Caco-2 (cell line): ENCODE measurements around the gene LYPD4. TPM values are rescaled to one million over a fixed set of nuclear protein-coding genes. Genes with fewer than 3 reads are reported as not detected.

Source experiments
- BruUV-seq: library from RNA; stranded (reverse); fragments of 400-500 nt; replicated peaks from 2 replicates; lab custom pipeline; 2021; lab: Mats Ljungman, UMichigan
- CTCF ChIA-PET: fragments of 300-600 bp; sonication (Branson Sonifier 250); formaldehyde crosslinking; loops from one replicate; lab custom pipeline; 2022; ENCODE audit warnings: antibody characterized with exemption; lab: Charles Lee
- POLR2A ChIA-PET: fragments of 300-600 bp; sonication (Branson Sonifier 250); formaldehyde crosslinking; loops from one replicate; lab custom pipeline; 2022; ENCODE audit warnings: antibody characterized with exemption; lab: Charles Lee
- DNase-seq, 2 experiments: peaks; one replicate each; pipeline versions ENCODE4 v3.0.0 to v3.0.0-alpha.2; 2020 to 2022
- H3K27me3 ChIP-seq: replicated peaks from 2 replicates; pipeline ENCODE4 v1.6.0; 2011; ENCODE audit warnings: low read length; ENCODE audit not compliant: control insufficient read depth, insufficient read depth
- H3K36me3 ChIP-seq: 2 replicates; pipeline ENCODE4 v1.5.1; 2011; ENCODE audit warnings: low read length; ENCODE audit not compliant: control insufficient read depth, insufficient read depth
- H3K4me1 ChIP-seq: fragments of 250-450 bp; sonication (Bioruptor Pico); 2 replicates; pipeline ENCODE4 v1.5.1; 2020; ENCODE audit warnings: mild to moderate bottlenecking
- H3K4me3 ChIP-seq: 2 replicates; pipeline ENCODE4 v1.5.1; 2011; ENCODE audit warnings: low read depth, mild to moderate bottlenecking, control low read depth, low read length
- H3K9me3 ChIP-seq: fragments of 250-450 bp; sonication (Bioruptor Pico); 2 replicates; pipeline ENCODE4 v1.5.1; 2020; ENCODE audit warnings: mild to moderate bottlenecking, moderate library complexity
- H3K27ac Mint-ChIP-seq: one replicate; pipeline ENCODE4 v1.8.0; 2022; ENCODE audit warnings: mixed read lengths; ENCODE audit not compliant: unreplicated experiment
- H3K27me3 Mint-ChIP-seq: one replicate; pipeline ENCODE4 v1.8.0; 2022; ENCODE audit warnings: mixed read lengths; ENCODE audit not compliant: insufficient read depth, unreplicated experiment
- H3K36me3 Mint-ChIP-seq: one replicate; pipeline ENCODE4 v1.8.0; 2022; ENCODE audit warnings: mild to moderate bottlenecking, mixed read lengths; ENCODE audit not compliant: insufficient read depth, unreplicated experiment
- H3K4me1 Mint-ChIP-seq: one replicate; pipeline ENCODE4 v1.8.0; 2022; ENCODE audit warnings: low read depth, mixed read lengths; ENCODE audit not compliant: unreplicated experiment
- H3K4me3 Mint-ChIP-seq: one replicate; pipeline ENCODE4 v1.8.0; 2022; ENCODE audit warnings: mild to moderate bottlenecking, moderate library complexity, mixed read lengths; ENCODE audit not compliant: unreplicated experiment
- H3K9me3 Mint-ChIP-seq: one replicate; pipeline ENCODE4 v1.8.0; 2022; ENCODE audit warnings: mixed read lengths; ENCODE audit not compliant: unreplicated experiment
- CTCF ChIP-seq, 2 experiments: fragments of 200-600 bp in 1 of 2; IDR thresholded peaks; 1 replicate in 1 of 2; 2 replicates in 1 of 2; pipeline versions ENCODE4 v1.5.1 to v1.8.0; 2011 to 2022; ENCODE audit warnings: antibody characterized with exemption in 1 of 2, control low read depth in 1 of 2, inconsistent platforms in 1 of 2, low read depth in 1 of 2, low read length in 1 of 2, mild to moderate bottlenecking in 1 of 2, moderate library complexity in 1 of 2; ENCODE audit not compliant: insufficient read depth in 1 of 2, severe bottlenecking in 1 of 2, unreplicated experiment in 1 of 2
- intact Hi-C: fragments of 100-400 bp; cut with micrococcal nuclease; formaldehyde crosslinking; loops from one replicate; pipeline ENCODE4 v1.10.0; 2022; ENCODE audit not compliant: unreplicated experiment
- total RNA-seq: library from RNA; stranded (reverse); gene quantifications from 2 replicates; pipeline ENCODE4 v1.2.3, GENCODE V29; 2022

LYPD4 gene
- total RNA-seq, 1 experiment from 2014 or later = not detected

GRCh38 chr19:41890936-41891335 lies 46.5 kb upstream of the LYPD4 start:
- no peak overlapping the region for H3K4me3 Mint-ChIP-seq
- Histone ChIP-seq H3K36me3 (peaks cover 5% of the 10 kb centered on the region), H3K9me3 (no peaks in the 10 kb centered on the region), H3K27me3 (no peaks in the 10 kb centered on the region), H3K4me1 (peaks cover 25% of the 10 kb centered on the region), H3K4me3 (no peak overlapping the region)
- H3K4me1 Mint-ChIP-seq = peaks cover 31% of the 10 kb centered on the region
- intact Hi-C loops = no loop called here
- H3K27me3 Mint-ChIP-seq = no peaks in the 10 kb centered on the region
- DNase-seq = no peak
- no peak for TF ChIP-seq CTCF (IDR thresholded peaks at IDR 0.05; ENCODE audit: insufficient read depth in 1 of 2, low read depth in 1 of 2, low read length in 1 of 2, severe bottlenecking in 1 of 2, unreplicated experiment in 1 of 2)
- BruUV-seq = no TSS peak
- no peaks in the 10 kb centered on the region for H3K9me3 Mint-ChIP-seq
- CTCF ChIA-PET = interaction anchor here (0.7 kb wide), 1 partner anchor 68 kb away, joined by 3 read pairs; the partner anchor contains the start of gene RABAC1
- POLR2A ChIA-PET = no interaction called here
- no peak overlapping the region for H3K27ac Mint-ChIP-seq
- H3K36me3 Mint-ChIP-seq = peaks cover 19% of the 10 kb centered on the region

GRCh38 chr19:41889896-41890295 lies 45.4 kb upstream of the LYPD4 start:
- Histone ChIP-seq H3K27me3 (no peaks in the 10 kb centered on the region), H3K36me3 (peaks cover 3% of the 10 kb centered on the region), H3K4me1 (peaks cover 28% of the 10 kb centered on the region), H3K4me3 (no peak overlapping the region), H3K9me3 (no peaks in the 10 kb centered on the region)
- Mint-ChIP-seq H3K9me3 (no peaks in the 10 kb centered on the region), H3K27me3 (no peaks in the 10 kb centered on the region), H3K36me3 (peaks cover 13% of the 10 kb centered on the region), H3K4me3 (no peak overlapping the region), H3K4me1 (peaks cover 24% of the 10 kb centered on the region), H3K27ac (no peak overlapping the region)
- POLR2A ChIA-PET = interaction anchor here (0.7 kb wide), 1 partner anchor 33 kb away, joined by 8 read pairs; no protein-coding TSS in a partner anchor
- intact Hi-C loops = no loop called here
- no peak for DNase-seq
- no peak for TF ChIP-seq CTCF (IDR thresholded peaks at IDR 0.05; ENCODE audit: insufficient read depth in 1 of 2, low read depth in 1 of 2, low read length in 1 of 2, severe bottlenecking in 1 of 2, unreplicated experiment in 1 of 2)
- no TSS peak for BruUV-seq
- CTCF ChIA-PET = interaction anchor here (0.6 kb wide), 1 partner anchor 145 kb away, joined by 6 read pairs; no protein-coding TSS in a partner anchor

GRCh38 chr19:41888926-41889325 lies 44.4 kb upstream of the LYPD4 start:
- Histone ChIP-seq H3K36me3 (peaks cover 3% of the 10 kb centered on the region), H3K27me3 (no peaks in the 10 kb centered on the region), H3K9me3 (no peaks in the 10 kb centered on the region), H3K4me1 (peaks cover 24% of the 10 kb centered on the region), H3K4me3 (no peak overlapping the region)
- H3K4me3 Mint-ChIP-seq = no peak overlapping the region
- BruUV-seq = no TSS peak
- intact Hi-C loops = loop anchor here (1.0 kb wide), 1 partner anchor 15 kb away; no protein-coding TSS in a partner anchor
- peak overlapping the region; percentile 47 for H3K27ac Mint-ChIP-seq
- DNase-seq = no peak
- no peaks in the 10 kb centered on the region for H3K9me3 Mint-ChIP-seq
- peaks cover 24% of the 10 kb centered on the region for H3K4me1 Mint-ChIP-seq
- H3K27me3 Mint-ChIP-seq = no peaks in the 10 kb centered on the region
- H3K36me3 Mint-ChIP-seq = peaks cover 18% of the 10 kb centered on the region
- POLR2A ChIA-PET = no interaction called here
- CTCF ChIA-PET = interaction anchor here (1.3 kb wide), 1 partner anchor 49 kb away, joined by 6 read pairs; no protein-coding TSS in a partner anchor
- TF ChIP-seq CTCF (IDR thresholded peaks at IDR 0.05; ENCODE audit: insufficient read depth in 1 of 2, low read depth in 1 of 2, low read length in 1 of 2, severe bottlenecking in 1 of 2, unreplicated experiment in 1 of 2) = no peak
